CD4-positive, alpha-beta T cell treated with Interleukin-6 at 100 ng/mL for 8 hours (primary cell): Measurements from ENCODE around the gene ARFGEF2.
A peak's percentile ranks its signal among the peaks of the same experiment; 100 is the strongest.
"Not testable (repeated sequence)": the region's sequence is repeated elsewhere in the genome, so short reads cannot be mapped to it uniquely, and the experiment has no call there.

Source experiments
- DNase-seq: peaks from one replicate; pipeline ENCODE4 v3.0.0-alpha.2; 2020; ENCODE audit warnings: mixed read lengths, low spot score

Gene ARFGEF2

GRCh38 chr20:48928832-48929725, 7.6 kb downstream of the ARFGEF2 start:
- no peak for DNase-seq

GRCh38 chr20:48930035-48930434, 8.5 kb downstream of the ARFGEF2 start:
- DNase-seq: no peak

DNA sequence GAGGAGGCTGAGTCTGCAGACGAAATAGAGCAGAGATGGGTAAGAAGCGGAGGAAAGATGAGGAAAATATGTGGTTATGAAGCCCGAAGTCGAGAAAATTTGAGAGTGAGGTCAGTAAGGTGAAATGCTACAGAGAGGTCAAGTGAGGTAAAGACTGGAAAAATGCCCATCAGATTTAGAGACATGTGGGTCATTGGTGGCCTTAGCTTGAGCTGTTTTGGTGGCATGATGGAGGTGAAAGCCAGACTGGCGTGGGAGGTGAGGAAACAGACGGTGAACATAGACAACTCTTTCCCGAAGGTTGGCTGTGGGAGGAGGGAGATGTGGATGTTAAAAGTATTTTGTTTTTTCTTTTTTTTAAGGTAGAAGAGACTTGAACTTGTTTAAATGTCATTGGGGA, 9.4 kb downstream of the ARFGEF2 start:
- no peak for DNase-seq

GRCh38 chr20:48931527-48932374, 10.2 kb downstream of the ARFGEF2 start:
- DNase-seq: no peak

- DNase-seq: no peak
These were observed 10.9 kb downstream of the ARFGEF2 start for GRCh38 chr20:48932375-48932941.

- DNase-seq: no peak
These were observed 11.7 kb downstream of the ARFGEF2 start for GRCh38 chr20:48933017-48933766.

DNA sequence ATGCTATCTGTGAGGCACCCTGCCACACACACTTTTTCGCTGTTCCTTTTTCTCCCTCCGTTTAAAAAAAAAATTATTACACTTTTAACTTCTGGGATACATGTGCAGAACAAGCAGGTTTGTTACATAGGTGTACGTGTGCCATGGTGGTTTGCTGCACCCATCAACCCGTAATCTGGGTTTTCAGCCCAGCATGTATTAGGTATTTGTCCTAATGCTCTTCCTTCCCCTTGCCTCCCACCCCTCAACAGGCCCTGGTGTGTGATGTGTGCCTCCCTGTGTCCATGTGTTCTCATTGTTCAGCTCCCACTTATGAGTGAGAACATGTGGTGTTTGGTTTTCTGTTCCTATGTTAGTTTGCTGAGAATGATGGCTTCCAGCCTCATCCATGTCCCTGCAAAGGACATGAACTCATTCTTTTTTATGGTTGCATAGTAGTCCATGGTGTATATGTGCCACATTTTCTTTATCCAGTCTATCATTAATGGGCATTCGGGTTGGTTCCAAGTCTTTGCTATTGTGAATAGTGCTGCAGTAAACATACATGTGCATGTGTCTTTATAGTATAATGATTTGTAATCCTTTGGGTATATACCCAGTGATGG, 12.9 kb downstream of the ARFGEF2 start:
- DNase-seq: not testable (repeated sequence)

DNA sequence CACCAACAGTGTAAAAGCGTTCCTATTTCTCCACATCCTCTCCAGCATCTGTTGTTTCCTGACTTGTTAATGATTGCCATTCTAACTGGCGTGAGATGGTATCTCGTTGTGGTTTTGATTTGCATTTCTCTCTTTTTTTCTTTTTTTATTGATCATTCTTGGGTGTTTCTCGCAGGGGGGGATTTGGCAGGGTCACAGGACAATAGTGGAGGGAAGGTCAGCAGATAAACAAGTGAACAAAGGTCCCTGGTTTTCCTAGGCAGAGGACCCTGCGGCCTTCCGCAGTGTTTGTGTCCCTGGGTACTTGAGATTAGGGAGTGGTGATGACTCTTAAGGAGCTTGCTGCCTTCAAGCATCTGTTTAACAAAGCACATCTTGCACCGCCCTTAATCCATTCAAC, 13.5 kb downstream of the ARFGEF2 start:
- not testable (repeated sequence) for DNase-seq

DNA sequence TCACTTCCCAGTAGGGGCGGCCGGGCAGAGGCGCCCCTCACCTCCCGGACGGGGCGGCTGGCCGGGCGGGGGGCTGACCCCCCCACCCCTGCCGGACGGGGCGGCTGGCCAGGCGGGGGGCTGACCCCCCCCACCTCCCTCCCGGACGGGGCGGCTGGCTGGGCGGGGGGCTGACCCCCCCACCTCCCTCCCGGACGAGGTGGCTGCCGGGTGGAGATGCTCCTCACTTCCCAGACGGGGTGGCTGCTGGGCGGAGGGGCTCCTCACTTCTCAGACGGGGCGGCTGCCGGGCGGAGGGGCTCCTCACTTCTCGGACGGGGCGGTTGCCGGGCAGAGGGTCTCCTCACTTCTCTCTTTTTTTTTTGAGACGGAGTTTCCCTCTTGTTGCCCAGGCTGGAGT, 14.7 kb downstream of the ARFGEF2 start:
- not testable (repeated sequence) for DNase-seq

GRCh38 chr20:48937674-48938073, 16.2 kb downstream of the ARFGEF2 start:
- no peak for DNase-seq

DNA sequence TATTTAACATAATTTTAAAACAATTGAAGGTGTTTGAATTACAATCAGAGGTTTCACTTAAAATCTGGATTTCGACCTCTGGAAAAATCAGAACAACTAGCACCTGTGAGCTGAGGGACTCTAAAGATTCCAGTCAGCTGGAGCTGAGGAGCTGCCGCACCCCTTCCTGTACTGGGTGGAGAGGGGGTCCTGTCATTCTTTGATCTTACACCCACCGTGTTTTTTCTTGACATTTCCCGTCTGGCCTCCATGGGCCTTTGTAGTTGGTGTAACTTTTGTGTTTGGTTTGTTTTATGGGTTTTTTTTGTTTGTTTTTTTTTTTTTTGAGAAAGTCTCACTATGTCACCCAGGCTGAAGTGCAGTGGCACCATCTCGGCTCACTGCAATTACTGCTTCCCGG, 17.2 kb downstream of the ARFGEF2 start:
- DNase-seq: peak; percentile 4

DNA sequence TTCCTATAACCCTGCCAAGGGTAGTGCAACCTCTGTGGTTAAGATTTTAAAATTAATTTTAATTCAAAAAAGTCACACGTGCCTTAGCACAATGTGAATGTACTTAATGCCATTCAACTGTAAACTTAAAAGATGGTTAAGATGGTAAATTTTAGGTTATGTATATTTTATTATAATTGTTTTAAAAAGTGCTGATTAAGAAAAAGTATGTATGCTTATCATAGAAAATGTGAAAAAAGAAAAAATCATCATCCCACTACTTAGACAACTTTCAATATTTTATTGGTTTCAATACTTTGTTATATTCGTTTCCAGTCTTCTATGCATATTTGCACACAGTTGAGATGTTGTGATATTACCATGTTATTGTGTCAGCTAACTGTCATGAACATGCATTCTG, 18.7 kb downstream of the ARFGEF2 start:
- no peak for DNase-seq

- DNase-seq: no peak
These were observed 20.0 kb downstream of the ARFGEF2 start for GRCh38 chr20:48941467-48941866.

GRCh38 chr20:48942730-48943129, 21.2 kb downstream of the ARFGEF2 start:
- DNase-seq: no peak

DNA sequence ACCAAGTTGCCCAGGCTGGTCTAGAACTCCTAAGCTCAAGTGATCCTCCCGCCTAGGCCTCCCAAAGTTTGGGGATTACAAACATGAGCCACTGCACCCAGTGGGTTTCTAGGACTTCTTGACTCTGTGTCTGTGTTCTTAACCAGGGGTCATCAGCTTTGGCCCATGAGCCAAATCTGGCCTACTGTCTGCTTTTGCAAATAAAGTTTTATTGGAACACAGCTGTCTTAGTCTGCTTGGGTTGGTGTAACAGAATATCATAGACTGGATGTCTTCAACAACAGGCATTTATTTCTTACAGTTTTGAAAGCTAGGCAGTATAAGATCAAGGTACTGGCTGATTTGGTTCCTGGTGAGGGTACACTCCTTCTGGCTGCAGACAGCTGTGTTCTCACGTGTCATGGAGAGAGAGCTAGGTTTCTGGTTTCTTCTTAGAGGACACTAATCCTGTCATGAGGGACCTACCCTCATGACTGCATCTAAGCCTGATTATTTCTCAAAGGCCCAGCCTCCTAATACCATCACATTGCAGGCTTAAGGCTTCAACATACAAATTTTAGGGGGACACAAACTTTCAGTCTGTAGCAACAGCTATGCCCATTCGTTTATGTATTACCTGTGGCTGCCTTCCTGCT, 23.3 kb downstream of the ARFGEF2 start:
- no peak for DNase-seq

DNA sequence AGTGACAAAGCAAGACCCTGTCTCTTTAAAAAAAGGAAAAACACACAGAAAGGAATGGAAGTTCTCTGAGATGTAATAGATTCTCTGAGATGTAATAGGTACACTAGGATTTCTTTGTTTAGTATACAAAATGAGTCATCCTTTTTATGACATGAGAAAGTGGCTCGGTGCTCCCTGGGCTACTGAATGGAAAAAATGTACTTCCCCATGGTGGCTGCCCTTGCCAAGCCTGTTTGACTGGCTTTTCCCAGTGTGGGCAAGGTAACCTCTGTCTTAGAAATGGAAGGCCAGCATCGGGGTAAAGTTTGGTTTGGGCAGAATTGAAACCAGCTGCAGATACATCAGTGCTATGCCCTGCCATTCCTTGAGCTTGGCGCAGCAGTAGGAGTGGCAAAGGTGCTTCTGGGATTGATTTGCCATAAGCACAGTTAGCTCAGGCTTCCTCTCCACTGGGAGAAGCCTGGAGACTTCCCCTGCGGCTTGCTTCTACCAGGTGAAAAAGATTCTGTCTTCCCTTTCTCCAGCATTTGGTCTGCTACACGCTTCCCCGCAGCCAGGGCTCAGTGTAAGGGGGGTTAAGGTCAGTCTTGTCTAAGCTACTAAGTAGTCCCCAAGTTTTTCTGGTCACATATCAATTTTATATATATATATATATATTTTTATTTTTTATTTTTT, 24.5 kb downstream of the ARFGEF2 start:
- no peak for DNase-seq

DNA sequence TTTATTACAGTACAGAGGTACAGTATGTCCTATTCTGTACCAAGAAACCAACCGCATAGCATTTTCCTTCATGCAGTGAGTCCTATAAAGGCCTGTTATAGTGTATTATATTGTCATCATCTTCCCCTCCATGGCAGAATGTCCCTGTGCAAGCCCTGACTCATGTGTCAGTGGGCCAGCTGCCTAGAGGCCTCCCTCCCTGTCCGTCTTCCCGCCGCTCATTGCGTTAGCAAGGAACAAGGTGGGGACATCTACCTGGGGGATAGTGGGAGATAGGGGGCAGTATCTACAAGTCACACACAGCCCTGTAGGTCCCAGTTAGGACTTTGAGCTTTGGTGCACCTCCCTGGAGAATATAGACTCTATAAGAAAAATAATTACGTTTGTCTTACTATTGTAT, 27.1 kb downstream of the ARFGEF2 start:
- no peak for DNase-seq

GRCh38 chr20:48949304-48950170, 28.0 kb downstream of the ARFGEF2 start:
- no peak for DNase-seq

DNA sequence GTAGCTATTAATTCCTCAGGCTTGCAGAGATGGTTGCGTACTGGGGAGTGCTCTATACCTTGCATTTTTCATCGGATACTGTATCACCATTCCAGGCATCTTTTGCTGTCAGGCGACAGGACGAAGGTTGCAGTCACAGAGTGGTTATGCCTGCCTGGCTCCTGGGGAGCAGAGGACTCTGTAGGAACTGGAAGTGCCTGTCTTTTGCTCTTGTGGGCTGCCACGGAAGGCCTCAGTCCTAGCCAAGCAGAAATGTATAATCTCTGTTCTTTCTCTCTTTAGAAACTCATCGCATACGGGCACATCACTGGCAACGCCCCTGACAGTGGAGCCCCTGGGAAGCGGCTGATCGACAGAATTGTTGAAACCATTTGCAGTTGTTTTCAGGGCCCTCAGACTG, 29.5 kb downstream of the ARFGEF2 start:
- no peak for DNase-seq
